A673 (cell line): ENCODE measurements around the gene TUT7.

Source experiments
- CTCF ChIP-seq: fragments of 300-800, 200-600 bp; sonication (generic); conservative IDR thresholded peaks from 2 replicates; pipeline ENCODE4 v1.5.1; 2017; ENCODE audit warnings: low read depth, mild to moderate bottlenecking, antibody characterized with exemption, low read length, moderate library complexity, mixed read lengths
- EZH2 ChIP-seq: fragments of 200-600 bp; sonication (generic); IDR thresholded peaks from 2 replicates; pipeline ENCODE4 v1.6.1; 2017; ENCODE audit warnings: borderline replicate concordance, low read depth, mild to moderate bottlenecking, mixed read lengths, antibody characterized with exemption, low read length; ENCODE audit not compliant: poor library complexity, severe bottlenecking

- TF ChIP-seq CTCF (no peak), EZH2 (no peak)
Measured at GRCh38 chr9:86396412-86396811, 42.2 kb upstream of the TUT7 start.
